Activated T-cell treated with anti-CD3 and anti-CD28 coated beads, Interleukin-2, amount 50 U/mL, for 72 hours (primary cell): ENCODE measurements around the gene ATXN1. TPM values are rescaled to one million over a fixed set of nuclear protein-coding genes. Genes with fewer than 3 reads are reported as not detected.
A peak's percentile ranks its signal among the peaks of the same experiment; 100 is the strongest.

Source experiments
- ATAC-seq, 2 donors: fragments of 150-1000 bp; cut with Tn5 transposase; replicated peaks in 1 of 2; 2 replicates each; pipeline ENCODE4 v1.10.0; 2021; ENCODE audit warnings: moderate library complexity in 2 of 2, mild to moderate bottlenecking in 1 of 2
- DNase-seq, 2 donors: peaks; one replicate each; pipeline ENCODE4 v3.0.0; 2021 to 2022; ENCODE audit warnings: mixed read lengths in 1 of 2
- H3K27ac Mint-ChIP-seq: one replicate; pipeline ENCODE4 v1.8.0; 2022; ENCODE audit warnings: mild to moderate bottlenecking, moderate library complexity, mixed read lengths
- H3K27me3 Mint-ChIP-seq: one replicate; pipeline ENCODE4 v1.8.0; 2022; ENCODE audit warnings: low read depth, mixed read lengths
- H3K36me3 Mint-ChIP-seq, 2 donors: one replicate each; pipeline ENCODE4 v1.8.0; 2022; ENCODE audit warnings: mixed read lengths in 2 of 2, mild to moderate bottlenecking in 1 of 2; ENCODE audit not compliant: insufficient read depth in 2 of 2
- H3K4me1 Mint-ChIP-seq: one replicate; pipeline ENCODE4 v1.8.0; 2022; ENCODE audit warnings: low read depth, mixed read lengths
- H3K4me3 Mint-ChIP-seq, 2 donors: one replicate each; pipeline ENCODE4 v1.8.0; 2022; ENCODE audit warnings: mild to moderate bottlenecking in 2 of 2, mixed read lengths in 2 of 2, moderate library complexity in 2 of 2
- H3K9me3 Mint-ChIP-seq, 2 donors: one replicate each; pipeline ENCODE4 v1.8.0; 2022; ENCODE audit warnings: mixed read lengths in 2 of 2
- total RNA-seq, 2 donors: library from RNA; stranded (reverse); gene quantifications; one replicate each; pipeline ENCODE4 v1.2.3, GENCODE V29; 2022

ATXN1 gene
- total RNA-seq, 2 donors from 2014 or later, result 46.5 to 65.1 TPM

DNA sequence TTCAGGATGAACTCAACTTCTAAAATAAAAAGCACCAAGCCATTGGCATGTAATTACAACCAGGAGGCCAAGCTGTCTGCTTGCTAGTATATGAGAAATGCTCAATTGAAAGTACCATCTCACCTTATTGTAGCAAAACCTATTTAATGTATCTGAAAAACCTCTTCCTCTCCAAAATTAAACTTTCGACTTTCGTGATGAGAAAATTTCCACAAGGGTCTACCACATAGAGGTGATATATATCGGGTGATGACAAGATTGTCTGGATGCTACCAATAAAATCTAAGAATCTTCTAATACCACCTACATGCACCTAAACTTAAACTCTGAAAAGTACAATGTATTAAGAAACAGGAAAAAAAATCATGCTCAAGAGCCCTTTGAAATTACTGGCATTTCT lies 74.2 kb downstream of the ATXN1 start:
- no peaks in the 10 kb centered on the region for H3K9me3 Mint-ChIP-seq
- H3K27ac Mint-ChIP-seq, result peak overlapping the region; percentile 91
- no peaks in the 10 kb centered on the region for H3K27me3 Mint-ChIP-seq
- H3K4me1 Mint-ChIP-seq, result peaks cover 100% of the 10 kb centered on the region
- DNase-seq (no peak), ATAC-seq (no peak)
- H3K4me3 Mint-ChIP-seq, result peak overlapping the region; percentile 71 to 94
- H3K36me3 Mint-ChIP-seq, result peaks cover 4 to 7% of the 10 kb centered on the region in 2 donors

- Mint-ChIP-seq H3K27me3 (no peaks in the 10 kb centered on the region), H3K4me1 (peaks cover 100% of the 10 kb centered on the region), H3K36me3 (peaks cover 7% of the 10 kb centered on the region in 2 donors), H3K9me3 (no peaks in the 10 kb centered on the region), H3K4me3 (peak overlapping the region; percentile 62 to 80), H3K27ac (peak overlapping the region; percentile 63)
- ATAC-seq, result peak; percentile 80 to 86
- peak; percentile 88 to 94 for DNase-seq
These were observed 76.2 kb downstream of the ATXN1 start for GRCh38 chr6:16684896-16685554.

DNA sequence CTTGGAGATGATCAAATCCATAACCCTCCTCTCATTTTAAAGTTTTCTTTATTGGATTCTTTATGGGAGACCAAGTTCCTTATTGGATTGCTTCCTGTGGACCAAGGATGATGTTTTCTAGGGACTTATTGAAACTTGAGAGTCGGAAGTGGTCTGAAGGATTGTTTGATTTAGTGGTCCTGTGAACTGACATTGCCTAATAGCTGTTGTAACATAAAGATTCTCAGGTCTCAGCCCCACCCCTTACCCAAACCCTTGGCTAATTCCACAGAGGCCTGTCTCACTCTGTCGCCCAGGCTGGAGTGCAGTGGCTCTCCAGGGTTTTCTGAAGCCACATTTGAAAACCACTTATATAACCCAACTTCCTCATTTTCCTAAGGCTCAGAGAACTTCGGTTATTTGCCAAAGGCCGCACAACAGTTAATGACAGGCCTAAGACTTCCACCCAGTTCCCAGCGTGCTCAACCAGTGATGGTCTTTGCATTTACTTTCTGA lies 77.0 kb downstream of the ATXN1 start:
- Mint-ChIP-seq H3K4me1 (peaks cover 97% of the 10 kb centered on the region), H3K9me3 (no peaks in the 10 kb centered on the region), H3K4me3 (peak overlapping the region; percentile 47 to 64), H3K27me3 (no peaks in the 10 kb centered on the region), H3K27ac (peak overlapping the region; percentile 84), H3K36me3 (peaks cover 7 to 8% of the 10 kb centered on the region in 2 donors)
- DNase-seq (no peak), ATAC-seq (no peak)

DNA sequence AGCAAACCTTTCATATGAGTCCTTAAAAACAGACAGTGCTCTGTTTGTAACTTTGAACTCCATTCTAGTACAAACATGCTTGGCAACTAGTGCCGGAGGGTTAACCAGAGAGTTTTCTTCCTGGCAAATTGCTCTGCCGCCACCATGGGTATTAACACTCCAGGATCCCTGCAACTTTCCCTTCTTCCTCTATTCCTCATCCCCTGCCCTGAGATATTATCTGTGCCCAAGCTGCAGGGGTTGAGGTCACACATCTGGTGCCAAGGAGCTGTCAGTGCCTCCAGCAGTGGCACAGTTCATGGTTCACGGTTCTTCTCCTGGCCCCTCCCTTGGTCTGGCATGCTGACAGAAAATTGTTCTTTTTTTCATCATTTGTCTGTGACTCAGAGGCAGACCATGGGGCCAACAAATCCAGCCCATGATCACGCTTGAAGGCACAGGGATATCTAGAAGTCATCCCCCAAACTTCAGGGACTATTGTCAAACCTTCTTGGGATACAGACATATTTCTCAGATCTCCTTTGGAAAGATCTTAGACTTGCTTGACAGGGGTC lies 77.5 kb downstream of the ATXN1 start:
- H3K4me1 Mint-ChIP-seq, result peaks cover 94% of the 10 kb centered on the region
- H3K27ac Mint-ChIP-seq, result peak overlapping the region; percentile 84
- no peaks in the 10 kb centered on the region for H3K27me3 Mint-ChIP-seq
- ATAC-seq (peak; percentile 53 to 68), DNase-seq (peak; percentile 55 to 56)
- no peaks in the 10 kb centered on the region for H3K9me3 Mint-ChIP-seq
- H3K36me3 Mint-ChIP-seq, result peaks cover 9 to 12% of the 10 kb centered on the region in 2 donors
- H3K4me3 Mint-ChIP-seq, result peak overlapping the region; percentile 47 to 64

DNA sequence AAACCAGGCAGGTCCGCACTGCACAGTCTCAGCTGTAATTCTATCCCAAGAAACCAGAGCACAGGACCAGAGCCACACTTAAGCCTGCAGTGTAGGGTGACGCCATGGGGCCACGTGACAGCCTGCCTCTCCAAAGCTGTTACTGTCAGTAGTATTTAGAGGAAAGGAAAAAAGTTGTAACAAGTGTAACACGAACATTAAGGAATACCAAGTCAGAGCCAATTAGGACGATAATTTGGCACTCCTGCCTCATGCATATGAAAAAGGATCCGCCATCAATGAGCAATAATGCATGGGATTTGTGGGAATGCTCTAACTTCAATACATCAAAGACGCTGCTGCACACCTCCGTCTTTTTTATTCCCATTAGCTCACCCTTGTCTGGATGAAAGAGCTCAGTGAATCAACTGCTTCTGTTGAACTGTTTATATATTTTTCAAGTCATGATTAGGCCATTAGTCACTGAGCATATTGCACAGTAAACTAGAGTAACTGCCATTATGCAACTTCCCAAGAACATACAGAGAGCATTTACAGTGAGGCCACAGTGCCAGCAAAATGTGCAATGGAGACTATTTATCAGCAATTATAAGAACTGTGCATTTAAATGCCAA lies 79.9 kb downstream of the ATXN1 start:
- Mint-ChIP-seq H3K4me3 (peak overlapping the region in 1 of 2 donors; percentile 31), H3K27me3 (no peaks in the 10 kb centered on the region), H3K4me1 (peaks cover 92% of the 10 kb centered on the region), H3K9me3 (peaks cover 0 to 1% of the 10 kb centered on the region in 2 donors), H3K36me3 (peaks cover 9 to 12% of the 10 kb centered on the region in 2 donors), H3K27ac (peak overlapping the region; percentile 33)
- ATAC-seq (no peak), DNase-seq (no peak)

DNA sequence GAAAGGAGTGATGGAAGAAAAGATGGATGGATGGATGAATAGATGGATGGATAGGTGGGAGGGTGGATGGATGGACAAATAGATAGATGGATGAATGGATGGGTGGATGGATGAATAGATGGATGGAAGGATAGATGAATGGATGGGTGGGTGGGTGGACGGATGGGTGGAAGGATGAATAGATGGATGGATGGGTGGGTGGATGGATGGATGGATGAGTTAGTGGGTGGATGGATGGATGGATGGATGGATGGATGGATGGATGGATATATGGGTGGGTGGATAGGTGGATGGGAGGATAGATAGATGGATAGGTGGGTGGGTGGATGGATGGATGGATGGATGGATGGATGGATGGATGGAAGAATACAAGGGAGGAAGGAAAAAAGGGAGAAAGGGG lies 82.2 kb downstream of the ATXN1 start:
- peaks cover 9 to 12% of the 10 kb centered on the region in 2 donors for H3K36me3 Mint-ChIP-seq
- H3K9me3 Mint-ChIP-seq, result peaks cover 0 to 1% of the 10 kb centered on the region in 2 donors
- no peak overlapping the region for H3K4me3 Mint-ChIP-seq
- no peaks in the 10 kb centered on the region for H3K27me3 Mint-ChIP-seq
- peaks cover 81% of the 10 kb centered on the region for H3K4me1 Mint-ChIP-seq
- peak overlapping the region; percentile 66 for H3K27ac Mint-ChIP-seq
- no peak for DNase-seq
- ATAC-seq, result no peak

DNA sequence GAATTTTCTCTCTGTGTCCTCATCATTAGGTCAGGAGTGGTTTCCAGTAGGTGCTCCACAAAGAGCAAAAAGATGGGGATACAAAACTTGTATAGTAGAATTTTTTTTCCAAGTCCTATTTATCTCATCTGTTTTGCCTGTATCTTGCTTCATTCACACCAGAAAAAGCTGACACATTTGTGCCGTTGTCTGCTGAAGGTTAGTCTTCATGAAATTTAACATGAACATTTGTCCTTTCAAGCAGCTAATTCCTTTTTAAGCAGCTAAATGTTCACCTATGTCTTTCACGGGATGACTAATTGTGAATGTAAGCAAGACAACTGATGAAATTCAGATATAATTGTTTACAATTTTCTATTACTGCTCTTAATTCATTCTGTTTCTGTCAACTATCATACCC lies 83.8 kb downstream of the ATXN1 start:
- Mint-ChIP-seq H3K36me3 (peaks cover 4 to 9% of the 10 kb centered on the region in 2 donors), H3K27me3 (no peaks in the 10 kb centered on the region), H3K4me1 (peaks cover 75% of the 10 kb centered on the region), H3K9me3 (peaks cover 0 to 1% of the 10 kb centered on the region in 2 donors), H3K4me3 (peak overlapping the region in 1 of 2 donors; percentile 56), H3K27ac (peak overlapping the region; percentile 68)
- ATAC-seq (no peak), DNase-seq (no peak)

DNA sequence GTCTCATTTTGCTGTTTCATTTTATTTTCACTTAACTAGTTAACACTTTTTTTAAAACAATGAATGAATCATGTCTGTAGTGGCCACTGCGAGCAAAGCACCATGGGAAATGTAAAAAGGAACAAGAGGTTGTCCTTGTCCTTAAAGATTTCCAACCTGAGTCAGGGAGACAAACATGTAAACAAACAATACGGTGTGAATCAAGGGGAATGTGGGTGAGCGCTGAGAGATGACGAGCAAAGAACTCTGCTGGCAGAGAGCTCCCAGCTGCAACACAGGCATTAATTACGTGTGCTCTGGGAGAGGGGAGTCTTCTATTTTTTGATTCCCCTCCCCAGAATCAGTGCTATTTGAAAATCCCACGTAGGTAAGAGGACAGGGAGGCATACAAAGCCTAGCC lies 84.3 kb downstream of the ATXN1 start:
- Mint-ChIP-seq H3K27me3 (no peaks in the 10 kb centered on the region), H3K36me3 (peaks cover 4 to 9% of the 10 kb centered on the region in 2 donors), H3K27ac (peak overlapping the region; percentile 56), H3K4me1 (peaks cover 75% of the 10 kb centered on the region), H3K9me3 (peaks cover 0 to 1% of the 10 kb centered on the region in 2 donors), H3K4me3 (peak overlapping the region; percentile 16 to 49)
- ATAC-seq, result no peak
- no peak for DNase-seq

DNA sequence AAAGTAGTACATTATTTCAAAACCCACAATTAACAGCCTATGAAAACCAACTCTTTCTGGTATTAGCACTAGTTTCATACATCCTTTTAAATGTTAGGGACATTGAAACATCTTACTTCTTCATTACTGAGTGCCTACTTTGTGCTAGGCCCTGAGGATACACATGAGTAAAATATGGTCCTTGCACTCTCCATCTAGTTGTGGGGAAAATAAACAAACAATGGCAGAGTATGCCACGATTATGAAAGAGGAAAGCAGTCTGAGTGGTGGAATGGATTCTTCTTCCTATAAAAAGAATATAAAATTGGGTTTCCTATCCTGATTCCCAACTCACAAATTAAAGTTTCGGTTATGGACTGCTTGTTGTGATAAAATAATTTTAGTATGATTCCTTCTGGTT lies 84.9 kb downstream of the ATXN1 start:
- peaks cover 4 to 5% of the 10 kb centered on the region in 2 donors for H3K36me3 Mint-ChIP-seq
- peaks cover 75% of the 10 kb centered on the region for H3K4me1 Mint-ChIP-seq
- peak overlapping the region in 1 of 2 donors; percentile 17 for H3K4me3 Mint-ChIP-seq
- H3K27me3 Mint-ChIP-seq, result no peaks in the 10 kb centered on the region
- peaks cover 0 to 1% of the 10 kb centered on the region in 2 donors for H3K9me3 Mint-ChIP-seq
- DNase-seq (no peak), ATAC-seq (no peak)
- peak overlapping the region; percentile 56 for H3K27ac Mint-ChIP-seq

DNA sequence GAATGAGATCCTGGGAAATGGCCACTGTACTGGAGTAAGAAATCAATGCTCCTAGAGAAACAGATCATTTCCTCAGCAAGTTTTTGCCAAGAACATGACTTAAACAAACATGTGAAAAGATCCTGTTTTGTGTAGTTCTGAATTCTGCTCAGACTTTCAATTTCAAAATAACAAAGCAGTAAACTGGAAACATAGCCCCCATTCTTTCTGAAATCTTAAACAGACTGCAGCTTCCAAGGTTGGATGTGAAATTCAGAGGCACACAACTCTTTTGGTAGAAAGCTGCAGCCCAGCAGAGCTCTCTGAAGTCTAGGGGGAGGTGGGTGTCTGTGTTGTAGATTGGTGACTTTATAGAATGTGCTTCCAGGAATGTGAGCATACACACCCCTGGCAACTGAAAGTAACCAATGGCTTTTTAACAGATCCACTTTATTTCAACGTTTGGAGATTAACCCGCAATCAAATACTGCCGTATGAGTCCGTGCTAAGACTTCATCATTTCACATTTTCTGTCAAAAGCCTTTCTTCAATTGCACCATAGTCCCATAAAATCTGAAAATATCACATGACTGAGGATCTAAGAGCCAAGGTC lies 86.4 kb downstream of the ATXN1 start:
- Mint-ChIP-seq H3K27me3 (no peaks in the 10 kb centered on the region), H3K4me1 (peaks cover 76% of the 10 kb centered on the region), H3K9me3 (peaks cover 0 to 1% of the 10 kb centered on the region in 2 donors), H3K27ac (peak overlapping the region; percentile 39), H3K36me3 (peaks cover 5 to 7% of the 10 kb centered on the region in 2 donors), H3K4me3 (peak overlapping the region in 1 of 2 donors; percentile 57)
- peak in 1 of 2 donors; percentile 1 for ATAC-seq
- DNase-seq, result no peak

DNA sequence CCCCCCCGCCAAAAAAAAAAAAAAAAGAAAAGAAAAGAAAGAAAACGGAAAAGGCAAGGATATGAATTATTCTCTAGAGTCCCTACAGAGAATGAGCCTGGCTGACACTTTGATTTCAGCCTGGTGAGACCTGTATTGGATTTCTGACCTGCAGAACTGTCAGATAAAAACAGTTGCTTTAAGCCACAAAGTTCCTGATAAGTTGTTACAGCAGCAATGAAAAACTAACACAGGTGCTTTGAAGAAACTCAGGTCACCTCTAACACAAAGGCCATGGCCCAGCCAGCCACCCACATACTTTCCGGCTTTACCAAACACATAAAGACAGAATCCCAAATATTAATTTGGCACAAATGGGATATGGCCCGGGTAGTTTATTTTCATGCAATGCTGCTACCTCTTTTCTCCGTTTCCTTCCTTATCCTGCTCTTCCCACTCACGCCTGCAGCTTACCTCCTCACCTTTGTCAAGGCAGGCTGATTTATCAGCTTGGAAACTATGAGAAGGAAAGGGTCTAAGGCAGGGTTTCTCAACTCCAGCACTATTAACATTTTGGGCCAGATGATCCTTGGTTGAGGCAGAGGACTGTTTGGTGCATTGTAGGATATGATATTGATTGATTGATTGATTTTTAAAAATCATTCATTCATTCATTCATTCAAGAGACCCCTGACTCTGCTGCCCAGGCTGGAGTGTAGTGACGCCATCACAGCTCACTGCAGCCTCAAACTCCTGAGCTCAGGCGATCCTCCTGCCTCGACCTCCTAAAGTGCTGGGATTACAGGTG lies 88.1 kb downstream of the ATXN1 start:
- Mint-ChIP-seq H3K27me3 (no peaks in the 10 kb centered on the region), H3K4me1 (peaks cover 77% of the 10 kb centered on the region), H3K36me3 (peaks cover 0 to 7% of the 10 kb centered on the region in 2 donors), H3K27ac (peak overlapping the region; percentile 18), H3K4me3 (no peak overlapping the region), H3K9me3 (no peaks in the 10 kb centered on the region)
- no peak for ATAC-seq
- no peak for DNase-seq
